A549 (cell line): ENCODE data around the gene AXL. TPM values are rescaled to one million over a fixed set of nuclear protein-coding genes. Genes with fewer than 3 reads are reported as not detected.
A peak's percentile ranks its signal among the peaks of the same experiment; 100 is the strongest.
"Not testable (repeated sequence)": the region's sequence is repeated elsewhere in the genome, so short reads cannot be mapped to it uniquely, and the experiment has no call there.

Experiments used
- ATAC-seq, 2 experiments: fragments of 200-7000 bp in 1 of 2; fragments of >200 bp in 1 of 2; cut with Nextera tagmentation in 1 of 2; cut with Tn5 transposase in 1 of 2; 3 replicates each; pipeline versions ENCODE4 v1.8.0 to v1.9.1; 2018 to 2020; ENCODE audit warnings: mild to moderate bottlenecking in 1 of 2, moderate library complexity in 1 of 2
- CTCF ChIA-PET: fragments of 300-600 bp; sonication (Branson Sonifier 250); formaldehyde crosslinking; extraction: SDS; loops from one replicate; lab custom pipeline; 2021; ENCODE audit warnings: antibody characterized with exemption, inconsistent platforms; lab: Yijun Ruan, JAX
- POLR2A ChIA-PET: fragments of 350-600 bp; formaldehyde crosslinking; extraction: SDS; loops from one replicate; lab custom pipeline; 2021; ENCODE audit warnings: antibody characterized with exemption, inconsistent platforms; lab: Yijun Ruan, JAX
- DNase-seq, 2 experiments: peaks; one replicate each; pipeline versions ENCODE4 v3.0.0 to v3.0.0-alpha.2; 2011 to 2016; ENCODE audit warnings: low read depth in 1 of 2, low spot score in 1 of 2
- FAIRE-seq: peaks from 2 replicates; lab custom pipeline; 2011; peaks lifted over from hg19 to GRCh38; lab: Jason Lieb, UNC
- H3K27ac ChIP-seq, 2 experiments: fragments of >200 bp; sonication (Bioruptor Twin); formaldehyde crosslinking; 3 replicates each; pipeline ENCODE4 v1.5.1; 2016 to 2017
- H3K4me1 ChIP-seq: fragments of >200 bp; sonication (Bioruptor Twin); formaldehyde crosslinking; 3 replicates; pipeline ENCODE4 v1.6.1; 2016
- H3K4me2 ChIP-seq: fragments of >200 bp; sonication (Bioruptor Twin); formaldehyde crosslinking; 3 replicates; pipeline ENCODE4 v1.6.1; 2016
- H3K4me3 ChIP-seq: fragments of >200 bp; sonication (Bioruptor Twin); formaldehyde crosslinking; 3 replicates; pipeline ENCODE4 v1.5.1; 2016
- H3K9me3 ChIP-seq: fragments of >200 bp; sonication (Bioruptor Twin); formaldehyde crosslinking; 3 replicates; pipeline ENCODE4 v1.6.1; 2016
- BHLHE40 ChIP-seq: IDR thresholded peaks from 2 replicates; pipeline ENCODE4 v1.6.1; 2012; ENCODE audit warnings: low read depth, low read length, inconsistent platforms
- CEBPB ChIP-seq, 2 experiments: fragments of >200 bp in 1 of 2; sonication (Bioruptor Twin) in 1 of 2; formaldehyde crosslinking in 1 of 2; IDR thresholded peaks; 2 replicates each; pipeline ENCODE4 v1.6.1; 2012 to 2016
- CHD4 ChIP-seq: fragments of 200-600 bp; sonication (generic); IDR thresholded peaks from 2 replicates; pipeline ENCODE4 v1.6.1; 2016; ENCODE audit warnings: antibody characterized with exemption, mild to moderate bottlenecking, borderline replicate concordance
- CTCF ChIP-seq: fragments of >200 bp; sonication (Bioruptor Twin); formaldehyde crosslinking; IDR thresholded peaks from 3 replicates; pipeline ENCODE4 v1.5.1; 2016
- EHF ChIP-seq: fragments of 250-450 bp; sonication (Bioruptor Pico); IDR thresholded peaks from 2 replicates; pipeline ENCODE4 v1.5.0; 2020; ENCODE audit warnings: mild to moderate bottlenecking
- EHMT2 ChIP-seq: fragments of 200-600 bp; sonication (generic); IDR thresholded peaks from 2 replicates; pipeline ENCODE4 v1.6.1; 2016; ENCODE audit warnings: antibody characterized with exemption, low read depth, mild to moderate bottlenecking, moderate library complexity
- FOXS1 ChIP-seq: fragments of 250-450 bp; sonication (Bioruptor Pico); IDR thresholded peaks from 2 replicates; pipeline ENCODE4 v1.5.0; 2020; ENCODE audit warnings: mild to moderate bottlenecking, moderate library complexity
- GATA3 ChIP-seq: IDR thresholded peaks from 2 replicates; pipeline ENCODE4 v1.6.1; 2012; ENCODE audit warnings: borderline replicate concordance
- HDAC2 ChIP-seq: fragments of 200-600 bp; sonication (generic); IDR thresholded peaks from 2 replicates; pipeline ENCODE4 v1.6.1; 2016
- HEYL ChIP-seq: fragments of 250-450 bp; sonication (Bioruptor Pico); IDR thresholded peaks from 2 replicates; pipeline ENCODE4 v1.8.0; 2021; ENCODE audit warnings: mild to moderate bottlenecking, moderate library complexity
- JUN ChIP-seq, 2 experiments: fragments of >200 bp; sonication (Bioruptor Twin); formaldehyde crosslinking; IDR thresholded peaks; 2 replicates in 1 of 2; 3 replicates in 1 of 2; pipeline ENCODE4 v1.6.1; 2016 to 2017
- JUNB ChIP-seq: fragments of >200 bp; sonication (Bioruptor Twin); formaldehyde crosslinking; IDR thresholded peaks from 2 replicates; pipeline ENCODE4 v1.6.1; 2016
- KDM5A ChIP-seq: fragments of 200-600 bp; sonication (generic); IDR thresholded peaks from 2 replicates; pipeline ENCODE4 v1.6.1; 2016; ENCODE audit warnings: antibody characterized with exemption, mild to moderate bottlenecking
- MAZ ChIP-seq: fragments of 150-350 bp; IDR thresholded peaks from 2 replicates; pipeline ENCODE4 v1.6.1; 2014; ENCODE audit warnings: antibody characterized with exemption, low read depth, low read length, borderline replicate concordance
- MYC ChIP-seq: IDR thresholded peaks from 2 replicates; pipeline ENCODE4 v1.6.1; 2012; ENCODE audit warnings: mild to moderate bottlenecking, inconsistent platforms, low read length, improper control_type of control experiment, borderline replicate concordance
- NPAS2 ChIP-seq: fragments of 250-450 bp; sonication (Bioruptor Pico); IDR thresholded peaks from 2 replicates; pipeline ENCODE4 v1.8.0; 2022; ENCODE audit warnings: mild to moderate bottlenecking, moderate library complexity, borderline replicate concordance
- PHF8 ChIP-seq: fragments of 200-600 bp; sonication (generic); IDR thresholded peaks from 2 replicates; pipeline ENCODE4 v1.6.1; 2016; ENCODE audit warnings: low read depth, mild to moderate bottlenecking, antibody characterized with exemption, moderate library complexity, borderline replicate concordance
- RARB ChIP-seq: fragments of 250-450 bp; sonication (Bioruptor Pico); IDR thresholded peaks from 2 replicates; pipeline ENCODE4 v1.8.0; 2021; ENCODE audit warnings: mild to moderate bottlenecking, moderate library complexity
- RCOR1 ChIP-seq: fragments of 150-350 bp; IDR thresholded peaks from 2 replicates; pipeline ENCODE4 v1.6.1; 2014; ENCODE audit warnings: antibody characterized with exemption, low read length, low read depth
- RFX5 ChIP-seq: fragments of 450-650 bp; IDR thresholded peaks from 2 replicates; pipeline ENCODE4 v1.7.1; 2014; ENCODE audit warnings: antibody characterized with exemption, mild to moderate bottlenecking, moderate library complexity
- SMC3 ChIP-seq: fragments of >200 bp; sonication (Bioruptor Twin); formaldehyde crosslinking; IDR thresholded peaks from 3 replicates; pipeline ENCODE4 v1.6.1; 2018; ENCODE audit warnings: inconsistent platforms
- TP53 ChIP-seq: fragments of 250-450 bp; sonication (Bioruptor Pico); IDR thresholded peaks from 2 replicates; pipeline ENCODE4 v1.5.0; 2021; ENCODE audit warnings: mild to moderate bottlenecking, moderate library complexity
- ZC3H11A ChIP-seq: fragments of 450-650 bp; IDR thresholded peaks from 2 replicates; pipeline ENCODE4 v1.6.1; 2014; ENCODE audit warnings: antibody characterized with exemption, mild to moderate bottlenecking
- ZFP36 ChIP-seq: fragments of 450-650 bp; IDR thresholded peaks from 2 replicates; pipeline ENCODE4 v1.6.1; 2014; ENCODE audit warnings: borderline replicate concordance; ENCODE audit not compliant: partially characterized antibody
- ZNF302 ChIP-seq: fragments of 250-450 bp; sonication (Bioruptor Pico); IDR thresholded peaks from 2 replicates; pipeline ENCODE4 v1.9.0; 2021; ENCODE audit warnings: inconsistent platforms, mild to moderate bottlenecking, moderate library complexity
- WGBS: methylation state at CpG from one replicate; pipeline ENCODE4 v1.1.6; 2017; ENCODE audit errors: missing lambda C conversion rate; 5-methylcytosine and 5-hydroxymethylcytosine counted together
- polyA plus RNA-seq, 4 experiments: library from polyadenylated mRNA; depleted of rRNA in 3 of 4; stranded (reverse); fragments of >200 nt; fragmentation: RNase III in 1 of 4; extraction: RNeasy Plus Mini Kit Qiagen cat#74134 plus additional on column Dnase treatment in 1 of 4; gene quantifications; 2 replicates in 3 of 4; 3 replicates in 1 of 4; pipeline ENCODE4 v1.2.3, GENCODE V29; 2011 to 2017
- TF ChIP-seq, protein P1 (sequence below): fragments of 250-450 bp; sonication (Bioruptor Pico); IDR thresholded peaks from 2 replicates; pipeline ENCODE4 v1.5.0; 2021; ENCODE audit warnings: mild to moderate bottlenecking, moderate library complexity, borderline replicate concordance
- TF ChIP-seq, protein P2 (sequence below): fragments of >200 bp; sonication (Bioruptor Twin); formaldehyde crosslinking; IDR thresholded peaks from 2 replicates; pipeline ENCODE4 v1.6.1; 2016

The AXL gene
- polyA plus RNA-seq, 2 of the 4 experiments (the other 2 are of a cell fraction), result 45.4 to 60.1 TPM

- no peak for TF ChIP-seq HEYL
- TF ChIP-seq JUN (IDR thresholded peaks at IDR 0.05), result peak; percentile 63 to 94; a peak in 4 of 5 replicates
- TF ChIP-seq MYC, result no peak
- no peak for TF ChIP-seq CTCF
- no peak for TF ChIP-seq ZFP36
- TF ChIP-seq MAZ, result no peak
- TF ChIP-seq KDM5A, result no peak
- TF ChIP-seq NPAS2 (CRISPR knock-in tag), result no peak
- no peak for TF ChIP-seq FOXS1 (CRISPR knock-in tag)
- TF ChIP-seq GATA3, result peak; percentile 68; the same call in 1 of the 2 replicates
- no peak for TF ChIP-seq BHLHE40
- TF ChIP-seq EHF, result peak; percentile 25; the same call in 1 of the 2 replicates
- TF ChIP-seq RFX5, result no peak; the same call in 1 of the 2 replicates
- TF ChIP-seq TP53 (CRISPR knock-in tag), result no peak
- no peak for TF ChIP-seq RARB
- peak; percentile 66 for TF ChIP-seq JUNB
- TF ChIP-seq, protein P1, sequence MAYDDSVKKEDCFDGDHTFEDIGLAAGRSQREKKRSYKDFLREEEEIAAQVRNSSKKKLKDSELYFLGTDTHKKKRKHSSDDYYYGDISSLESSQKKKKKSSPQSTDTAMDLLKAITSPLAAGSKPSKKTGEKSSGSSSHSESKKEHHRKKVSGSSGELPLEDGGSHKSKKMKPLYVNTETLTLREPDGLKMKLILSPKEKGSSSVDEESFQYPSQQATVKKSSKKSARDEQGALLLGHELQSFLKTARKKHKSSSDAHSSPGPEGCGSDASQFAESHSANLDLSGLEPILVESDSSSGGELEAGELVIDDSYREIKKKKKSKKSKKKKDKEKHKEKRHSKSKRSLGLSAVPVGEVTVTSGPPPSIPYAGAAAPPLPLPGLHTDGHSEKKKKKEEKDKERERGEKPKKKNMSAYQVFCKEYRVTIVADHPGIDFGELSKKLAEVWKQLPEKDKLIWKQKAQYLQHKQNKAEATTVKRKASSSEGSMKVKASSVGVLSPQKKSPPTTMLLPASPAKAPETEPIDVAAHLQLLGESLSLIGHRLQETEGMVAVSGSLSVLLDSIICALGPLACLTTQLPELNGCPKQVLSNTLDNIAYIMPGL (CRISPR knock-in tag), result no peak
- no peak for TF ChIP-seq PHF8
- no peak for TF ChIP-seq HDAC2
- TF ChIP-seq, protein P2, sequence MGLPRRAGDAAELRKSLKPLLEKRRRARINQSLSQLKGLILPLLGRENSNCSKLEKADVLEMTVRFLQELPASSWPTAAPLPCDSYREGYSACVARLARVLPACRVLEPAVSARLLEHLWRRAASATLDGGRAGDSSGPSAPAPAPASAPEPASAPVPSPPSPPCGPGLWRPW, result no peak
- no peak for TF ChIP-seq ZC3H11A
- TF ChIP-seq SMC3, result no peak
- no peak for TF ChIP-seq ZNF302 (CRISPR knock-in tag)
- TF ChIP-seq RCOR1, result no peak
- no peak for TF ChIP-seq CHD4
- peak in 1 of 2 experiments; percentile 14; a peak in 1 of 4 replicates for TF ChIP-seq CEBPB (IDR thresholded peaks at IDR 0.05)
- TF ChIP-seq EHMT2, result no peak
- TF ChIP-seq, all 56 proteins: peak for 10
Measured at GRCh38 chr19:41175801-41176777, 42.9 kb upstream of the AXL start (continued).

DNA sequence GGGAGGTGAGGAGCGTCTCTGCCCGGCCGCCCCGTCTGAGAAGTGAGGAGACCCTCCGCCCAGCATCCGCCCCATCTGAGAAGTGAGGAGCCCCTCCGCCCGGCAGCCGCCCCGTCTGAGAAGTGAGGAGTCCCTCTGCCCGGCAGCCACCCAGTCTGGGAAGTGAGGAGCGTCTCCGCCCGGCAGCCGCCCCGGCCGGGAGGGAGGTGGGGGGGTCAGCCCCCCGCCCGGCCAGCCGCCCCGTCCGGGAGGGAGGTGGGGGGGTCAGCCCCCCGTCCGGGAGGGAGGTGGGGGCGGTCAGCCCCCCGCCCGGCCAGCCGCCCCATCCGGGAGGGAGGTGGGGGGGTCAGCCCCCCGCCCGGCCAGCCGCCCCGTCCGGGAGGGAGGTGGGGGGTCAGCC is 38.9 kb upstream of the AXL start:
- ATAC-seq, FAIRE-seq, H3K27ac ChIP-seq, H3K4me2 ChIP-seq, H3K9me3 ChIP-seq, POLR2A ChIA-PET, H3K4me3 ChIP-seq, DNase-seq: not testable (repeated sequence)
- no CpG with 5 or more reads among the region's 34 CpGs for WGBS
- peaks cover 26% of the 10 kb centered on the region for H3K4me1 ChIP-seq
- CTCF ChIA-PET, result interaction anchor here (1.8 to 2.2 kb wide), 2 partner anchors 53 to 82 kb away, joined by 5 to 10 read pairs; no protein-coding TSS in a partner anchor
